ENCODE measurements around the gene COL6A2. TPM values are rescaled to one million over a fixed set of nuclear protein-coding genes. Genes with fewer than 3 reads are reported as not detected.
"Not testable (repeated sequence)": the region's sequence is repeated elsewhere in the genome, so short reads cannot be mapped to it uniquely, and the experiment has no call there.

COL6A2 gene
- total and polyA plus RNA-seq, 4 experiments from 2014 or later: 0.77 to 25.7 (median 11.6) TPM

- Mint-ChIP-seq H3K4me3 (no peak overlapping the region), H3K9me3 (peaks cover 2 to 32% (median 24%) of the 10 kb centered on the region in 8 donors), H3K27me3 (peaks cover 4 to 8% of the 10 kb centered on the region in 2 donors), H3K27ac (no peak overlapping the region), H3K4me1 (peaks cover 4 to 7% (median 5%) of the 10 kb centered on the region in 4 donors), H3K36me3 (peaks cover 2 to 8% of the 10 kb centered on the region in 2 donors)
- Histone ChIP-seq H3K27ac (ENCODE audit: low read depth, low read length) (no peak overlapping the region), H3K4me3 (ENCODE audit: low read length in 2 of 2) (no peak overlapping the region), H3K4me1 (ENCODE audit: insufficient read depth, low read length) (peaks cover 4% of the 10 kb centered on the region), H3K9me3 (ENCODE audit: control insufficient read depth in 1 of 2, low read length in 2 of 2) (no peaks in the 10 kb centered on the region), H3K36me3 (ENCODE audit: insufficient read depth, low read length) (no peaks in the 10 kb centered on the region), H3K27me3 (ENCODE audit: insufficient read depth, low read length) (no peaks in the 10 kb centered on the region)
- DNase-seq: no peak
- intact Hi-C loops (cut with micrococcal nuclease): no loop called here
- ChIA-PET CTCF (ENCODE audit: partially characterized antibody) (interaction anchor here (1.1 kb wide), 1 partner anchor 28 kb away, joined by 3 read pairs; no protein-coding TSS in a partner anchor), POLR2A (ENCODE audit: partially characterized antibody) (no interaction called here)
Measured at GRCh38 chr21:46171585-46171984, 73.7 kb downstream of the COL6A2 start.

- ChIA-PET CTCF (ENCODE audit: partially characterized antibody) (interaction anchor here (1.2 kb wide), 1 partner anchor 29 kb away, joined by 5 read pairs; no protein-coding TSS in a partner anchor), POLR2A (ENCODE audit: partially characterized antibody) (no interaction called here)
- Mint-ChIP-seq H3K27ac (peak overlapping the region in 1 of 7 donors; percentile 43), H3K36me3 (peaks cover 2 to 8% of the 10 kb centered on the region in 2 donors), H3K9me3 (peaks cover 4 to 33% (median 24%) of the 10 kb centered on the region in 8 donors), H3K4me3 (no peak overlapping the region), H3K27me3 (peaks cover 4 to 8% of the 10 kb centered on the region in 2 donors), H3K4me1 (peaks cover 4 to 7% (median 5%) of the 10 kb centered on the region in 4 donors)
- Histone ChIP-seq H3K4me3 (ENCODE audit: low read length in 2 of 2) (no peak overlapping the region), H3K9me3 (ENCODE audit: control insufficient read depth in 1 of 2, low read length in 2 of 2) (no peaks in the 10 kb centered on the region), H3K27me3 (ENCODE audit: insufficient read depth, low read length) (no peaks in the 10 kb centered on the region), H3K36me3 (ENCODE audit: insufficient read depth, low read length) (no peaks in the 10 kb centered on the region), H3K27ac (ENCODE audit: low read depth, low read length) (no peak overlapping the region), H3K4me1 (ENCODE audit: insufficient read depth, low read length) (peaks cover 4% of the 10 kb centered on the region)
- no peak for DNase-seq
- intact Hi-C loops (cut with micrococcal nuclease): no loop called here
Measured at GRCh38 chr21:46171996-46172862, 74.3 kb downstream of the COL6A2 start.

GRCh38 chr21:46172863-46173528 lies 75.1 kb downstream of the COL6A2 start:
- intact Hi-C loops (cut with micrococcal nuclease): no loop called here
- H3K27me3 ChIP-seq (ENCODE audit: insufficient read depth, low read length): no peaks in the 10 kb centered on the region
- peaks cover 4% of the 10 kb centered on the region for H3K4me1 ChIP-seq (ENCODE audit: insufficient read depth, low read length)
- Mint-ChIP-seq H3K27ac (no peak overlapping the region), H3K4me1 (peaks cover 4 to 7% (median 5%) of the 10 kb centered on the region in 4 donors), H3K27me3 (peaks cover 4 to 8% of the 10 kb centered on the region in 2 donors), H3K9me3 (peaks cover 4 to 33% (median 24%) of the 10 kb centered on the region in 8 donors), H3K4me3 (no peak overlapping the region), H3K36me3 (peaks cover 2 to 8% of the 10 kb centered on the region in 2 donors)
- H3K9me3 ChIP-seq (ENCODE audit: control insufficient read depth in 1 of 2, low read length in 2 of 2): no peaks in the 10 kb centered on the region
- POLR2A ChIA-PET (ENCODE audit: partially characterized antibody): no interaction called here
- H3K36me3 ChIP-seq (ENCODE audit: insufficient read depth, low read length): no peaks in the 10 kb centered on the region
- H3K4me3 ChIP-seq (ENCODE audit: low read length in 2 of 2): no peak overlapping the region
- CTCF ChIA-PET (ENCODE audit: partially characterized antibody): interaction anchor here (1.2 kb wide), 1 partner anchor 29 kb away, joined by 5 read pairs; no protein-coding TSS in a partner anchor
- no peak overlapping the region for H3K27ac ChIP-seq (ENCODE audit: low read depth, low read length)
- no peak for DNase-seq

GRCh38 chr21:46173573-46173972 lies 75.7 kb downstream of the COL6A2 start:
- H3K27ac Mint-ChIP-seq: no peak overlapping the region
- peaks cover 4 to 8% of the 10 kb centered on the region in 2 donors for H3K27me3 Mint-ChIP-seq
- no peak overlapping the region for H3K4me3 Mint-ChIP-seq
- Histone ChIP-seq H3K36me3 (ENCODE audit: insufficient read depth, low read length) (no peaks in the 10 kb centered on the region), H3K9me3 (ENCODE audit: control insufficient read depth in 1 of 2, low read length in 2 of 2) (no peaks in the 10 kb centered on the region), H3K4me1 (ENCODE audit: insufficient read depth, low read length) (peaks cover 4% of the 10 kb centered on the region), H3K27ac (ENCODE audit: low read depth, low read length) (no peak overlapping the region), H3K4me3 (ENCODE audit: low read length in 2 of 2) (no peak overlapping the region), H3K27me3 (ENCODE audit: insufficient read depth, low read length) (no peaks in the 10 kb centered on the region)
- H3K9me3 Mint-ChIP-seq: peaks cover 4 to 33% (median 24%) of the 10 kb centered on the region in 8 donors
- peaks cover 4 to 7% (median 5%) of the 10 kb centered on the region in 4 donors for H3K4me1 Mint-ChIP-seq
- peaks cover 2 to 8% of the 10 kb centered on the region in 2 donors for H3K36me3 Mint-ChIP-seq
- CTCF ChIA-PET (ENCODE audit: partially characterized antibody): no interaction called here
- intact Hi-C loops (cut with micrococcal nuclease): no loop called here
- POLR2A ChIA-PET (ENCODE audit: partially characterized antibody): no interaction called here
- no peak for DNase-seq

GRCh38 chr21:46176443-46177129 lies 78.7 kb downstream of the COL6A2 start:
- POLR2A ChIA-PET (ENCODE audit: partially characterized antibody): not testable (repeated sequence)
- CTCF ChIA-PET (ENCODE audit: partially characterized antibody): interaction anchor here (1.6 kb wide), 1 partner anchor 33 kb away, joined by 5 read pairs; no protein-coding TSS in a partner anchor

GRCh38 chr21:46178961-46179360 lies 81.0 kb downstream of the COL6A2 start:
- Mint-ChIP-seq H3K4me1 (no peaks in the 10 kb centered on the region), H3K27me3 (peaks cover 4 to 8% of the 10 kb centered on the region in 2 donors), H3K9me3 (peaks cover 4 to 27% (median 19%) of the 10 kb centered on the region in 8 donors), H3K27ac (no peak overlapping the region), H3K4me3 (no peak overlapping the region), H3K36me3 (peaks cover 0 to 8% of the 10 kb centered on the region in 2 donors)
- Histone ChIP-seq H3K27ac (ENCODE audit: low read depth, low read length) (no peak overlapping the region), H3K4me1 (ENCODE audit: insufficient read depth, low read length) (no peaks in the 10 kb centered on the region), H3K36me3 (ENCODE audit: insufficient read depth, low read length) (no peaks in the 10 kb centered on the region), H3K4me3 (ENCODE audit: low read length in 2 of 2) (no peak overlapping the region), H3K27me3 (ENCODE audit: insufficient read depth, low read length) (peaks cover under 1% of the 10 kb centered on the region), H3K9me3 (ENCODE audit: control insufficient read depth in 1 of 2, low read length in 2 of 2) (no peaks in the 10 kb centered on the region)
- ChIA-PET POLR2A (ENCODE audit: partially characterized antibody) (no interaction called here), CTCF (ENCODE audit: partially characterized antibody) (no interaction called here)
- DNase-seq: no peak
- intact Hi-C loops (cut with micrococcal nuclease): no loop called here

More at GRCh38 chr21:46176443-46177129, 78.7 kb downstream of the COL6A2 start:
- H3K36me3 Mint-ChIP-seq; DNase-seq; H3K27ac ChIP-seq (ENCODE audit: low read depth, low read length); H3K4me1 ChIP-seq (ENCODE audit: insufficient read depth, low read length); intact Hi-C loops (cut with micrococcal nuclease); H3K9me3 ChIP-seq (ENCODE audit: control insufficient read depth in 1 of 2, low read length in 2 of 2); H3K27ac Mint-ChIP-seq; H3K4me1 Mint-ChIP-seq; H3K4me3 ChIP-seq (ENCODE audit: low read length in 2 of 2); H3K4me3 Mint-ChIP-seq; H3K36me3 ChIP-seq (ENCODE audit: insufficient read depth, low read length); H3K27me3 ChIP-seq (ENCODE audit: insufficient read depth, low read length); H3K27me3 Mint-ChIP-seq: not testable (repeated sequence)
- H3K9me3 Mint-ChIP-seq: peaks cover 4 to 33% (median 24%) of the 10 kb centered on the region in 8 donors
